ENCODE measurements around the gene DCAF5. TPM values are rescaled to one million over a fixed set of nuclear protein-coding genes. Genes with fewer than 3 reads are reported as not detected.

The DCAF5 gene
- total and polyA plus RNA-seq, 2 of the 8 experiments (the other 6 are each of a cell fraction or from before 2014, with no cell fraction given) = 24.3 to 31.0 TPM

DNA sequence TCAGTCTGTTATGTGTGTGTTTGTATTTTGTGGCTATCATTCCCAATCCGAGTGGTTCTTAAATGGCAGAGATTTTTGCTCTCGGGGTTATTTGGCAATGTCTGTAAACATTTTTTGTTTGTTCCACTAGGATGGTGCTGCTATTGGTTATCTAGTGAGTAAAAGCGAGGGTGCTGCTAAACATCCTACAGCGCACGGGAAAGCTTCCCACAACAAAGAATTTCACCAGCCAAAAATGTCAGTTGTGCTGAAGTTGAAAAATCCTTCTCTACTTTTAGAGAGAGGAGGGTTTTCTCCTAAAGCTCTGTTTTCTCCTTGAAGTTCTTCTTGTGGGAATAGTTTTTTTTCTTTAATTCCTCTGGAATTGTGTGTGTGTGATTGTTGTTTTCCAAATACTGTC, 40.8 kb upstream of the DCAF5 start:
- no peak overlapping the region for H4K91ac ChIP-seq (replicated peaks; ENCODE audit: insufficient read length, low read length)
- no peak overlapping the region for H2BK12ac ChIP-seq (ENCODE audit: low read depth, low read length)
- H3K23me2 ChIP-seq (ENCODE audit: low read depth, low read length) = no peaks in the 10 kb centered on the region
- no peak overlapping the region for H4K8ac ChIP-seq (ENCODE audit: extremely low read depth, insufficient read depth, low read length)
- H3K56ac ChIP-seq (replicated peaks; ENCODE audit: insufficient read length, low read depth, low read length) = no peak overlapping the region
- POLR2A ChIA-PET (ENCODE audit: partially characterized antibody) = no interaction called here
- H2AK5ac ChIP-seq (ENCODE audit: low read depth, low read length) = no peak overlapping the region
- H4K5ac ChIP-seq (ENCODE audit: insufficient read length, low read depth, low read length) = no peak overlapping the region
- no peak overlapping the region for H2BK15ac ChIP-seq (ENCODE audit: low read length)
- no peak overlapping the region for H3K4me3 ChIP-seq (ENCODE audit: extremely low read depth in 1 of 4, insufficient read depth in 2 of 4, low read depth in 3 of 4, low read length in 4 of 4)
- H3K4ac ChIP-seq (replicated peaks; ENCODE audit: insufficient read length, low read depth, low read length) = no peak overlapping the region
- H3K18ac ChIP-seq (ENCODE audit: extremely low read depth, low read length) = no peak overlapping the region
- H4K20me1 ChIP-seq (replicated peaks in 1 of 2; ENCODE audit: control insufficient read depth in 1 of 2, insufficient read depth in 2 of 2, low read length in 2 of 2) = peaks cover 0 to 4% of the 10 kb centered on the region in 2 experiments
- H3K79me2 ChIP-seq (ENCODE audit: control insufficient read depth in 1 of 2, insufficient read depth in 2 of 2, low read length in 2 of 2) = peaks cover 0 to 30% of the 10 kb centered on the region in 2 experiments; a peak in 2 of 4 replicates
- DNase-seq (ENCODE audit: low read depth in 1 of 2, low spot score in 2 of 2) = no peak
- H2BK120ac ChIP-seq (replicated peaks; ENCODE audit: low read depth, low read length) = no peak overlapping the region
- 82% methylated on average over 5 of the region's 5 CpGs; no CpG with 5 or more reads in 1 of the 2 experiments for WGBS, 2 experiments (ENCODE audit: extremely low coverage in 1 of 2, insufficient coverage in 1 of 2, insufficient read length in 1 of 2, insufficient replicate concordance in 2 of 2, low coverage in 1 of 2, low lambda C conversion rate in 2 of 2, missing lambda C conversion rate in 1 of 2)
- 0 out of 2 replicates have a peak, but pooled peaks cover 3% of the 10 kb centered on the region for H3K79me1 ChIP-seq (ENCODE audit: low read depth, low read length)
- H2BK5ac ChIP-seq (ENCODE audit: low read depth, low read length) = no peak overlapping the region
- FAIRE-seq = no peak
- H2BK20ac ChIP-seq (ENCODE audit: low read length) = no peak overlapping the region
- H3K14ac ChIP-seq (ENCODE audit: insufficient read length) = no peak overlapping the region
- no peaks in the 10 kb centered on the region for H3K27me3 ChIP-seq (replicated peaks in 1 of 4; ENCODE audit: control insufficient read depth in 3 of 4, extremely low read depth in 1 of 4, insufficient read depth in 3 of 4, low read length in 3 of 4)
- H3K27ac ChIP-seq (ENCODE audit: low read depth, low read length) = no peak overlapping the region
- no peak overlapping the region for H3K23ac ChIP-seq (ENCODE audit: insufficient read length)
- no peak overlapping the region for H3K4me2 ChIP-seq (ENCODE audit: insufficient read depth in 1 of 2, low read depth in 2 of 2, low read length in 2 of 2)
- H3K9ac ChIP-seq (replicated peaks in 1 of 4; ENCODE audit: extremely low read depth in 1 of 4, low read depth in 3 of 4, low read length in 3 of 4) = no peak overlapping the region
- H3K36me3 ChIP-seq (ENCODE audit: control insufficient read depth in 2 of 4, insufficient read depth in 4 of 4, low read length in 3 of 4) = no peaks in the 10 kb centered on the region; a peak in 1 of 8 replicates
- peaks cover 0 to 2% (median 0%) of the 10 kb centered on the region in 4 experiments; a peak in 2 of 7 replicates for H3K4me1 ChIP-seq (replicated peaks in 1 of 4; ENCODE audit: control insufficient read depth in 3 of 4, insufficient read depth in 4 of 4, low read length in 3 of 4)
- CTCF ChIA-PET (ENCODE audit: partially characterized antibody) = interaction anchor here (0.6 kb wide), 1 partner anchor 62 kb away, joined by 3 read pairs; no protein-coding TSS in a partner anchor
- H3K9me3 ChIP-seq (ENCODE audit: insufficient read depth in 2 of 2, low read depth in 1 of 2, low read length in 1 of 2) = no peaks in the 10 kb centered on the region
- no peak overlapping the region for H2AFZ ChIP-seq (ENCODE audit: low read length)
- TF ChIP-seq GTF2F1 (IDR thresholded peaks at IDR 0.05; ENCODE audit: borderline replicate concordance, low read depth, low read length) (no peak), KDM1A (IDR thresholded peaks at IDR 0.05; ENCODE audit: borderline replicate concordance, low read length) (no peak), CTBP2 (IDR thresholded peaks at IDR 0.05; ENCODE audit: borderline replicate concordance, insufficient read depth, insufficient read length, low read length) (no peak), BCL11A (IDR thresholded peaks at IDR 0.05; ENCODE audit: low read depth in 2 of 2, low read length in 2 of 2) (no peak), SAP30 (IDR thresholded peaks at IDR 0.05; ENCODE audit: insufficient read depth, insufficient replicate concordance, low read length) (no peak), RAD21 (IDR thresholded peaks at IDR 0.05 in 1 of 2, conservative IDR thresholded peaks at IDR 0.05 in 1 of 2; ENCODE audit: low read depth in 2 of 2, low read length in 2 of 2) (no peak), RFX5 (IDR thresholded peaks at IDR 0.05; ENCODE audit: borderline replicate concordance, low read depth, low read length) (no peak), SIN3A (conservative IDR thresholded peaks at IDR 0.05 in 1 of 2, IDR thresholded peaks at IDR 0.05 in 1 of 2; ENCODE audit: low read depth in 1 of 2, low read length in 2 of 2) (no peak), TEAD4 (IDR thresholded peaks at IDR 0.05; ENCODE audit: low read depth, low read length) (no peak), SP4 (IDR thresholded peaks at IDR 0.05; ENCODE audit: low read length) (no peak), ZNF274 (IDR thresholded peaks at IDR 0.05; ENCODE audit: borderline replicate concordance, extremely low read depth, low read length) (no peak)
